Esophagus muscularis mucosa (tissue), 3 donors: ENCODE data around the gene ABI3BP.

Experiments used
- EP300 ChIP-seq: sonication (generic); formaldehyde crosslinking; IDR thresholded peaks from one replicate; pipeline ENCODE4 v1.6.1; 2017; ENCODE audit warnings: antibody characterized with exemption
- TF ChIP-seq, protein P1 (sequence below), 3 experiments: fragments of 200-600 bp in 2 of 3; fragments of 450-650 bp in 1 of 3; sonication (generic) in 2 of 3; IDR thresholded peaks; one replicate each; pipeline ENCODE4 v1.5.1; 2017 to 2019; ENCODE audit warnings: antibody characterized with exemption in 3 of 3, mild to moderate bottlenecking in 2 of 3, moderate library complexity in 1 of 3

DNA sequence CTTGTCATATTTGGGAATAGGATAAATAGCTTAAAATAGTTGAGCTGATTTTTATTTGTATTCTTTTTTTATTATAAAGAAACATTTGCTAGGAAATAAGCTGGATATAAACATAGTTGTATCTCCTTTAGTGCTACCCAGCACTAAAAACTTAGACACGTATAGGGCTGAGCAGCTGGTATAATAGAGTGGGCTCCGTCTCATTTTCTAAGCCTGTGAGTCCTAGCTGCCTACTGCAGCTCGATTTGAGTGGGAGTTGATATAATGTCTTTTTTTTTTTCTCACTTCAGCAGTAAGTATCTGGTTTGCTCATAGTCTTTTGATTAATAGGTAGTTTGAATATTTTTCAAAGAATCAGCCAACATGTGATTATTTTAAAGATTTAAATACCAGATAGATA lies 249.7 kb downstream of the ABI3BP start:
- TF ChIP-seq, protein P1, sequence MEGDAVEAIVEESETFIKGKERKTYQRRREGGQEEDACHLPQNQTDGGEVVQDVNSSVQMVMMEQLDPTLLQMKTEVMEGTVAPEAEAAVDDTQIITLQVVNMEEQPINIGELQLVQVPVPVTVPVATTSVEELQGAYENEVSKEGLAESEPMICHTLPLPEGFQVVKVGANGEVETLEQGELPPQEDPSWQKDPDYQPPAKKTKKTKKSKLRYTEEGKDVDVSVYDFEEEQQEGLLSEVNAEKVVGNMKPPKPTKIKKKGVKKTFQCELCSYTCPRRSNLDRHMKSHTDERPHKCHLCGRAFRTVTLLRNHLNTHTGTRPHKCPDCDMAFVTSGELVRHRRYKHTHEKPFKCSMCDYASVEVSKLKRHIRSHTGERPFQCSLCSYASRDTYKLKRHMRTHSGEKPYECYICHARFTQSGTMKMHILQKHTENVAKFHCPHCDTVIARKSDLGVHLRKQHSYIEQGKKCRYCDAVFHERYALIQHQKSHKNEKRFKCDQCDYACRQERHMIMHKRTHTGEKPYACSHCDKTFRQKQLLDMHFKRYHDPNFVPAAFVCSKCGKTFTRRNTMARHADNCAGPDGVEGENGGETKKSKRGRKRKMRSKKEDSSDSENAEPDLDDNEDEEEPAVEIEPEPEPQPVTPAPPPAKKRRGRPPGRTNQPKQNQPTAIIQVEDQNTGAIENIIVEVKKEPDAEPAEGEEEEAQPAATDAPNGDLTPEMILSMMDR (IDR thresholded peaks at IDR 0.05), result no peak
- TF ChIP-seq EP300, result no peak
